Stimulated activated CD4-positive, alpha-beta T cell treated with anti-CD3 and anti-CD28 coated beads, Interleukin-12 subunit alpha, Interleukin-12 subunit beta, amount 100 ng/mL, for 48 hours (primary cell): ENCODE data around the gene NRP1.
"Not testable (repeated sequence)": the region's sequence is repeated elsewhere in the genome, so short reads cannot be mapped to it uniquely, and the experiment has no call there.

Experiments used
- DNase-seq, 3 donors: peaks; one replicate each; pipeline ENCODE4 v3.0.0-alpha.2; 2020; ENCODE audit warnings: low read depth in 2 of 3, low spot score in 1 of 3

NRP1 gene

GRCh38 chr10:33240931-33241330 is 93.5 kb downstream of the NRP1 start:
- DNase-seq = no peak

- DNase-seq = no peak
Measured at GRCh38 chr10:33240258-33240657, 94.2 kb downstream of the NRP1 start.

- no peak for DNase-seq
Measured at GRCh38 chr10:33239257-33239656, 95.2 kb downstream of the NRP1 start.

GRCh38 chr10:33238643-33239042 is 95.8 kb downstream of the NRP1 start:
- DNase-seq = no peak

GRCh38 chr10:33237736-33238624 is 96.5 kb downstream of the NRP1 start:
- no peak for DNase-seq

GRCh38 chr10:33236916-33237315 is 97.6 kb downstream of the NRP1 start:
- DNase-seq = no peak

GRCh38 chr10:33235951-33236350 is 98.5 kb downstream of the NRP1 start:
- DNase-seq = no peak

GRCh38 chr10:33235251-33235884 is 99.1 kb downstream of the NRP1 start:
- no peak for DNase-seq

GRCh38 chr10:33234831-33235237 is 99.6 kb downstream of the NRP1 start:
- no peak for DNase-seq

- no peak for DNase-seq
Measured at GRCh38 chr10:33233635-33234034, 100.8 kb downstream of the NRP1 start.

- no peak for DNase-seq
Measured at GRCh38 chr10:33233221-33233620, 101.2 kb downstream of the NRP1 start.

- no peak for DNase-seq
Measured at GRCh38 chr10:33231621-33232350, 102.7 kb downstream of the NRP1 start.

- DNase-seq = no peak
Measured at GRCh38 chr10:33229949-33230267, 104.6 kb downstream of the NRP1 start.

- DNase-seq = no peak
Measured at GRCh38 chr10:33229252-33229948, 105.1 kb downstream of the NRP1 start.

GRCh38 chr10:33228426-33228825 is 106.0 kb downstream of the NRP1 start:
- no peak for DNase-seq

GRCh38 chr10:33227489-33227888 is 107.0 kb downstream of the NRP1 start:
- no peak for DNase-seq

- DNase-seq = no peak
Measured at GRCh38 chr10:33224251-33224965, 110.1 kb downstream of the NRP1 start.

GRCh38 chr10:33223326-33224000 is 111.0 kb downstream of the NRP1 start:
- DNase-seq = no peak

GRCh38 chr10:33222304-33222703 is 112.2 kb downstream of the NRP1 start:
- DNase-seq = not testable (repeated sequence)

GRCh38 chr10:33217854-33218253 is 116.6 kb downstream of the NRP1 start:
- DNase-seq = no peak
